ENCODE results near the gene HS3ST6. TPM values are rescaled to one million over a fixed set of nuclear protein-coding genes. Genes with fewer than 3 reads are reported as not detected.

Gene HS3ST6
- total and polyA plus RNA-seq, 2 of the 13 experiments (the other 11 are each of a cell fraction or from before 2014, with no cell fraction given), result not detected

GRCh38 chr16:1964506-1965395 lies 46.5 kb upstream of the HS3ST6 start, which contains the start of gene RPS2 (continued):
- TF ChIP-seq NCOA2 (CRISPR knock-in tag; IDR thresholded peaks at IDR 0.05), result peak; percentile 50; the same call in 1 of the 2 replicates
- TF ChIP-seq MYPOP (CRISPR knock-in tag; IDR thresholded peaks at IDR 0.05), result peak; percentile 73
- TF ChIP-seq ATF1 (CRISPR knock-in tag; IDR thresholded peaks at IDR 0.05), result peak; percentile 96
- no peak for TF ChIP-seq REXO4 (CRISPR knock-in tag; IDR thresholded peaks at IDR 0.05; ENCODE audit: borderline replicate concordance)
- TF ChIP-seq RBFOX2 (IDR thresholded peaks at IDR 0.05; ENCODE audit: low read depth, low read length), result peak; percentile 100
- no peak; the same call in 1 of the 2 replicates for TF ChIP-seq FOXJ3 (CRISPR knock-in tag; IDR thresholded peaks at IDR 0.05; ENCODE audit: borderline replicate concordance)
- TF ChIP-seq PREB (CRISPR knock-in tag; IDR thresholded peaks at IDR 0.05), result no peak
- TF ChIP-seq GABPB1 (CRISPR knock-in tag; IDR thresholded peaks at IDR 0.05), result peak; percentile 89
- peak; percentile 35; the same call in 1 of the 2 replicates for TF ChIP-seq EED (CRISPR knock-in tag; IDR thresholded peaks at IDR 0.05)
- TF ChIP-seq ZNF343 (CRISPR knock-in tag; IDR thresholded peaks at IDR 0.05), result peak; percentile 79; the same call in 1 of the 2 replicates
- no peak for TF ChIP-seq RNF219 (CRISPR knock-in tag; IDR thresholded peaks at IDR 0.05)
- TF ChIP-seq ZNF225 (CRISPR knock-in tag; IDR thresholded peaks at IDR 0.05), result no peak; the same call in 1 of the 2 replicates
- TF ChIP-seq TOE1 (CRISPR knock-in tag; IDR thresholded peaks at IDR 0.05), result 0 out of 2 replicates have a peak, but pooled peaks have one; percentile 51
- 0 out of 2 replicates have a peak, but pooled peaks have one; percentile 73 for TF ChIP-seq TERF1 (CRISPR knock-in tag; IDR thresholded peaks at IDR 0.05)
- TF ChIP-seq HDAC2 (CRISPR knock-in tag; IDR thresholded peaks at IDR 0.05), result peak; percentile 16
- no peak for TF ChIP-seq ADNP (CRISPR knock-in tag; IDR thresholded peaks at IDR 0.05)
- no peak for TF ChIP-seq CC2D1A (CRISPR knock-in tag; IDR thresholded peaks at IDR 0.05)
- TF ChIP-seq NFKBIZ (CRISPR knock-in tag; IDR thresholded peaks at IDR 0.05), result peak; percentile 70; the same call in 1 of the 2 replicates
- TF ChIP-seq ZNF580 (CRISPR knock-in tag; IDR thresholded peaks at IDR 0.05; ENCODE audit: borderline replicate concordance, low read depth), result 0 out of 2 replicates have a peak, but pooled peaks have one; percentile 77
